ELF-1 (cell line): ENCODE results near the gene HERC5.

Experiments used
- DNase-seq: peaks from one replicate; pipeline ENCODE4 v3.0.0-alpha.2; 2016; ENCODE audit warnings: low read depth, low spot score

The HERC5 gene

GRCh38 chr4:88522702-88523324, 65.9 kb downstream of the HERC5 start:
- DNase-seq, result peak; percentile 53

GRCh38 chr4:88523325-88524129, 66.6 kb downstream of the HERC5 start, which contains the start of gene PYURF:
Gene PYURF, minus strand, starts transcription at chr4:88523776. Its CDS starts 76 bp downstream, at chr4:88523700.
- peak; percentile 96 for DNase-seq

GRCh38 chr4:88524171-88524570, 67.3 kb downstream of the HERC5 start:
- no peak for DNase-seq

- DNase-seq, result no peak
These were observed 69.4 kb downstream of the HERC5 start for GRCh38 chr4:88526221-88526815.

GRCh38 chr4:88527787-88528186, 70.9 kb downstream of the HERC5 start:
- DNase-seq, result no peak

- DNase-seq, result no peak
These were observed 71.9 kb downstream of the HERC5 start for GRCh38 chr4:88528861-88529260.

- DNase-seq, result no peak
These were observed 74.6 kb downstream of the HERC5 start for GRCh38 chr4:88531549-88531948.

- no peak for DNase-seq
These were observed 76.3 kb downstream of the HERC5 start for GRCh38 chr4:88533088-88533790.

- DNase-seq, result no peak
These were observed 77.2 kb downstream of the HERC5 start for GRCh38 chr4:88533937-88534750.

GRCh38 chr4:88535090-88535755, 78.3 kb downstream of the HERC5 start:
- no peak for DNase-seq

GRCh38 chr4:88537709-88538108, 80.8 kb downstream of the HERC5 start:
- no peak for DNase-seq

- DNase-seq, result peak; percentile 80
These were observed 82.6 kb downstream of the HERC5 start for GRCh38 chr4:88539322-88540068.

GRCh38 chr4:88549815-88550214, 92.9 kb downstream of the HERC5 start:
- no peak for DNase-seq
